HG02885 (cell line): ENCODE data around the gene VSIG8.
A peak's percentile ranks its signal among the peaks of the same experiment; 100 is the strongest.

Experiments
- ATAC-seq: cut with Tn5 transposase; IDR thresholded peaks from one replicate; pipeline ENCODE4 v1.9.1; 2021; ENCODE audit warnings: mild to moderate bottlenecking; ENCODE audit not compliant: unreplicated experiment, poor library complexity

The VSIG8 gene

DNA sequence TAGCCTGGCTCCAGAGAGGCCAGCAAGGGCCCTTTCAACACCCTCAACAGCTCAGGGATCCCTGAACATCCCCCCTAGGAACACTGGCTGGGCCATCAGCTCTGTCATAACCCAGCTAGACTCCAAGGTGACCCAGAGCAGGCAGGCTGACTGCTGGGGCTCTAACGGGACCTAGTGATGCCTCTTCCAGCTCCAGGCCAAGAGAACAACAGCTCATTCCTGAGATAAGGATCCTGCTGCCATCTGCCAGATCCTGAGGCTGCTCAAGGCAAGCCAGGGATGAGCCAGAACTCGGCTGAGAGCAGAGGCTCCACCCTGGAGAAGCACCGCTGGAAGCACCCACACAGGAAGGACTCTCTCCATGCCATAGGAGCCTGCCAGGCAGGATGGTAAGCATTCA, 2.0 kb downstream of the VSIG8 start:
- no peak for ATAC-seq

DNA sequence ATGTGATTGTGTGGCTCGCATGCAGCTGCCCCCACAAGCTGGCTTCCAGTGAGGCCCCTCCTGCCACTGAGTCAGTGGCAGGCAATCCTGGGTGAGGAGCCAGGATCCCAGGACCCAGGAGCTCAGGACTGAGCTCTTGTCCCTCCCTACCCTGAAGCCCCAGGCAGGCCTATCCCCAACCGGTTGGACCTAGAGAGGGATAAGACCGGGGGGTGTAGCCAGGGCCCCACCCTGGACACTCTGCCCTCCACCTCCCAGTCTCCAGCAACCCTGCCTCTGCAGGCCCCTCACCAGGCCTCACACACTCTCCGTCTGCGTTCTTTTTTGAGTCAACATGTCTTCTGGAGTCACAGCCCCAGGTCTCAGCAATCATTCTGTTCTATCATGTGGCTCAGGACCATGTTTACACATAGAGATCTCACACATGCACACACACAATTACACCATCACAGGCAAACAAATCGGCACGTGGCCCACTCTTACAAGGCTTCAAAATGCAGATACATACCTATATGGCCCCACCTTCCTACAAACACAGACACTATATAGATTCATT, 2.6 kb downstream of the VSIG8 start:
- ATAC-seq = no peak

DNA sequence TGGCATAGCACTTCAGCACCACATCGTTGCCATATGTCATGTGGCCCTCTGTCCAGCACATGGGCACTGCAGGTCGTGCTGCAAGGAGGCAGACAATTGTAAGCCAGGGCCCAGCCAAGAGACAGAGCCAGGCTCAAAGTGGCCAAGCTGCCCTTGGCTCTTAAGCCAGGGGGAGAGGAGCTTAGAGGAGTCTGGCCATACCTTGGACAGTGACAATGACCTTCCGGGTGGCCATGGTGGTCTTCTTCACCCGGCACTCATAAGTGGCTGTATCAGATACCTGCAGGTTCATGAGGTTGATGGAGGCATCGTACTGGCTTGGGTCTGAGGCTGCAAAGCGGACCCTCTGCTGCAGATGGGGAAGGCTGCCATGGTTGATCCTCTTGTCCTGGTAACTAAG, 4.6 kb downstream of the VSIG8 start:
- ATAC-seq = no peak

DNA sequence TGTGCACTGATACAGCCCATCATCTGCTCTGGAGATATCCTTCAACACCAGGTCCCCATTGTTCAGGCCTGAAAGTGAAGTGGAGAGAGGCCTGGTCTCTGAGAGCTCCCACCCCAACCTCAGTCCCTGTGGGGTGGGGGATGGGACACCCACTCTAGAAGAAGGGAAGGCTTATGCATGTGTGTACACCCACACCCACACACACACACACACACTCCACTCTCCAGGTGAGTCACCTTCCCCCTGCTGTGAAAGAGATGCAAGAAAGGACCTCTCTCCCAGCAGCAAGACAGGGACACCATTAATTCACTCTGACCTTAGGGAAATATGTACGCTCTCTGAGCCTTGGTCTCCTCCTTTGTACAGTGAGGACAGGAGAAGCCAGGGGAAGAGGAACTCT, 5.9 kb downstream of the VSIG8 start:
- no peak for ATAC-seq

DNA sequence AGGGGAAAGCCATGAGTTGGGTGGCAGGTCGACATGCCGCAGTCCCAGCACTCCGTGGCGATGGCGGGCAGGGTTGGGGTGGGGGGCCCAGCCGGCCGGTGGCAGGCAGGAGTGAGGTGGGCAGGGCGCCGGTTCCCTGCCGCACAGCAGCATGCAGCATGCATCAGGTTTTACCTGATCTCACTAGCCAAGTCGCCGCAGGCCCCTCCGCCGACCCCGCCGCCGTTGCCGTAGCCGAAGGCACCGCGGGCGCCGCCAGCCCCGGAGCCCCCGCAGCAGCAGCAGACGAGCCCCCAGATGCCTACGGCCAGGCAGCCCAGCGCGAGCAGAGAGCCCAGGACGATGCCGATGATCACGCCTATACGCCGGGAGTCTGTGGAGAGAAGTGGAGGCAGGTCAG, 6.7 kb downstream of the VSIG8 start:
- no peak for ATAC-seq

DNA sequence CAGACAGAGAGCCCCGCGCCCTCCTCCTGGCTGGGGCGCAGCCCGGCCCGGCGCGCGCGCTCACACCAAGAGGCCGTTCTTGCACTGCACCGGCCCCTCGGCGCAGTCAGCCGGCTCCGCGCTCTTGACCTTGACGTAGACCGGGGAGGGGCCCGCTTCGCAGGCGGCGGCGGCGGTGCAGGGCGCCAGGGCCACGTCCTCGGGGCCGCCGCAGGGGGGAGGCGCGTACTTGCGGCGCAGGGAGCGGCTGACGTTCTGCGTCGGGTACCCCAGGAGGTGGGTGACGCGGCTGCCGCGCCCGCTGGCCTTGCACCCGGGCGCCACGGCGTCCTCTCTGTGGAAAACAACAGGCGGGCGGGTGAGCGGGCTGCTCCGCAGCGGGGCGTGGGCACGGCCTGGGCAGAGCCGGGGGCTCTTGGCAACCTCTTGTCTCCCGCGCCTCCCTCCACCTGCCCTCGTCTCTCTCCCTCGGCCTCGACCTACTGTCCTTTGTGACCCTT, 7.7 kb downstream of the VSIG8 start:
- peak; percentile 93 for ATAC-seq

DNA sequence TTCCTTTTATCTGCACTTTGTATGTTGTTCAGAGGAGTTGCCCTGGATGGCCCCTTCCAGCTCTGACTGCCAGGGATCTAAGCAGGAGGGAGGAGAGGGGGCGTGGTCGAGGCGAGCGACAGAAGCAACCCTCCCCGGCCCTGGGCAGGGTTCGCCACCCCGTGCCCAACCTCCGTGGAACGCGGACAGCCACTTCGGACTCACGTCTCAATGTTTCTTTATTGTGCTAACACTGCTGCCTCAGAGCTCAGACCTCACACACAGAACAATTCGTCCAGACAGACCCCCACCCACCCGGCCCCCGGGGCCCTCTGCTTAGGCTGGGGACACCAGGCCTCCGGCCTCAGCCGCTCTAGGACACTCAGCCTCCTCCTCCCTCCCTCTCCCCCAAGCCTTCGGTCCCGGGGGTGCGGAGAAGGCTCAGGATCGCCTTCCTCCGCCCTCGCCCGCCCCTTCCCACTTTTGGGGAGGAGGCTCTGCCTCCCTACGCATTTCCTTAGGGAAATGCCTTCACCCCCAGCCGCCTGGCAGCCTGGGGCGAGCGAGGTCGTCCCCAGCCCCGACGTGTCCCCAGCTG, 8.3 kb downstream of the VSIG8 start:
- ATAC-seq = peak; percentile 23

DNA sequence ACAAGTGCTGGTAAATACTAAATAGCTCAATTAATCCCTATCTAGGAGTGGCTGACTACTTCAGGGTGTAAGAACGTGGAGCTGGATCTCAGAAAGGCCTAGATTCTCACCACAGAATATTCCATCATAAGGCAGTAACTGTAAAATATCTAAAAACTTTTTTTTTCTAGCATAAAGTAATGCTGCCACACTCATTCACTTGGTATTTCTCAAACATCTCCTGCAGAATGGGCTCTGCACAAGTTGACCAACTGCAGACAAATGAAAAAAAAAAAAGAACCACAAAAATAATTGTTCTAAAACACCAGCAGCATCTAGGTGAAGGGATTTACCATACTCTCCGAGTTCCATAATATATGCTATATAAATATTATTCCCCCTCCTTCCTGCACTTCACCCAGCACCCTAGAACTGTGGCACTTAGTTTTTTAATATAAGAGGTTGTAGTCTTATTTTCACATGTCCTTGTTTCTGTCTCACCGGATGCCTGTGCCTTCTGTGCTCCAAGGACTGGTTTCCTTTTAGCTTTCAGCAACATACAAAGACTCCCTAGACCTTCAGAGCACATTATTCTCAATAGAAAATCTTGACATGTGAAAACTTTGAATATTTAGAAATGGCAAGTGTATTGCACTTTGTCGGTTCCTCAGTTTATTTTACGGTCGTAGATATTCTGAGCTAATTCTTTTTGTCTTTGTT, 8.9 kb downstream of the VSIG8 start:
- no peak for ATAC-seq

DNA sequence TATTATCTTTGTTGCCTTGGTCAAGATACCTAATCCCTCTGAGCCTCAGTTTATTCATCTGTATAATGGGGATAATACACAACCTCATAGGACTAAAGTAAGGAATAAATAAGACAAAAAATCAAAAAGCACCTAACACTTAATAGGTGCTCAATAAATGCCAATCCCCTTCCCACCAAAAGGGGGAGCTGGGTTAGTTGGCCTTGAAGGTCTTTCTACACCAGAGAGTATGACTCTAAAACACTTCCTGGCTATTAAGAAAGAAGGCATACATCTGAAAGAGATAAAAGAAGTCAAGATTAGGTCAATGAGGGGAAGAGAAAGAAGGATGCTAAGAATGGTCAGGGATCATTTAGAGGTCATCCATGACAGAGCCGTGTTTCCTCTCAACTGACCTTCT, 11.1 kb downstream of the VSIG8 start:
- no peak for ATAC-seq

DNA sequence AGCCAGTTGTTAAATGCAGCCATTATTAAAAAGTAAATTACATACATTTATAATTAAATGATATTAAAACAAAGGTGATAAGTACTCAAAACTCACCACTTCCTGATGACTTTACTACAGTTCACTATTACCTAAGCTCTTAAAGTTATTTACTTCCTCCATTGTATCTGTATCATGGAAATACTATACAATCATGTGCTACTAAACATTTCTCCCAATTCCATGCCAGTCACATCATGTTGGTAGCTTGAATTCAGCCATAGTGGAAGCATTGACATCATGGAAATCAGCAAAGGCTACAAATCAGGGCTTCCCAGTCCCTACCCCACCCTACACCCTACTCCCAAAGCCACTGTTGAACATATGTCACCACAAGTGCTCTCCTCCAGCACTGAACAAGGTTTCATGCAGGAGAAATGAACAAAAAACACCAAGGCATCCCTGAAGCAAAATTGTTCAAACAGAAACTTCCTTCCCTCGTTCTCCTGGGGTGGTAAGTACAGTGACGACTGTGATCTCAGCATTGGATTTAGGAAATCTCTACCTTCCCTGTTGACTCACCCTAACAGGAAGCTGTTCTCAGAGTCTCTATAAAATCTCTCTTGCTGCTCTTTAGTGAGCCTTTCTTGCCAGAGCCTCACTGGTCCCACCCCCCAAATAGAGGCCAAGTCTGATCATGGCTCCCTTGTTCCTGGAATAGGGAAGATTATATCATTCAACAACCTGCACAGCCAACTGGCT, 12.7 kb downstream of the VSIG8 start:
- ATAC-seq = no peak

DNA sequence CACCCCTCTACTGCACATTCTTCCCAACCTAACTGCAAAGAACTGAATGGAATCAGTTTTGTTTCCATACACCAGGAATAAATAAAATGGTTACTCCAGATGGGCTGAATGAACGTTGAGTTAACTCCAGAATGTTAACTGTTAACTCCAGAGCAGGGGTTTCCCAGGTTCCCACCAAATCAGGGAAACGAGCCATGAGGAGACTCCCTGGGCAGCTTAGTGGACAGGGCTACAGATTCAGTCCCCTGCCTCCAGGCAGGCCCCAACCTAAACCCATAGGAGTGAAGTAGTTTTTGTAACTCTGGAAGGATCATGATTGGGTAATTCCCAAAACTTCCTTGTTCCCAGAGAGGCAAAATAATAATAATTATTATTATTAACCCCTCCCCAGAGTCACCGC, 14.1 kb downstream of the VSIG8 start:
- no peak for ATAC-seq

DNA sequence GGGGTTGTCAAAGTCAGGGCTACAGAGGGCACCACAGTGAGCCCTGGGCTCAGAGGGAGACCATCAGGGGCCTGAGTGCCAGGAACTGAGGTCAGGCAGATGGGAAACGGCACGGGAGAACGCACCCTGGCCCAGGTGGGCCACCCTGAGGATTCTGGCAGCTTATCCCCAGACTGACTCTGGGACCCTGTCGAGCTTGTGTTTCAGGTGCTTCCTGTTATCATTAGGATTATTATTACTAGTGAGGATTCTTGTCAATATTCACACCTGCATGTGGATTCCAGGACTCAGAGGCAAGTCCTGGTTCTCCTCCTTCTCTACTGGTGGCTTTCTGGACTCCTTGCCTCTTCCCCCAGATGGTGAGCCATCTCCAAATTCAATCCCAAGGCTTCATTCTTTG, 15.2 kb downstream of the VSIG8 start:
- ATAC-seq = no peak

DNA sequence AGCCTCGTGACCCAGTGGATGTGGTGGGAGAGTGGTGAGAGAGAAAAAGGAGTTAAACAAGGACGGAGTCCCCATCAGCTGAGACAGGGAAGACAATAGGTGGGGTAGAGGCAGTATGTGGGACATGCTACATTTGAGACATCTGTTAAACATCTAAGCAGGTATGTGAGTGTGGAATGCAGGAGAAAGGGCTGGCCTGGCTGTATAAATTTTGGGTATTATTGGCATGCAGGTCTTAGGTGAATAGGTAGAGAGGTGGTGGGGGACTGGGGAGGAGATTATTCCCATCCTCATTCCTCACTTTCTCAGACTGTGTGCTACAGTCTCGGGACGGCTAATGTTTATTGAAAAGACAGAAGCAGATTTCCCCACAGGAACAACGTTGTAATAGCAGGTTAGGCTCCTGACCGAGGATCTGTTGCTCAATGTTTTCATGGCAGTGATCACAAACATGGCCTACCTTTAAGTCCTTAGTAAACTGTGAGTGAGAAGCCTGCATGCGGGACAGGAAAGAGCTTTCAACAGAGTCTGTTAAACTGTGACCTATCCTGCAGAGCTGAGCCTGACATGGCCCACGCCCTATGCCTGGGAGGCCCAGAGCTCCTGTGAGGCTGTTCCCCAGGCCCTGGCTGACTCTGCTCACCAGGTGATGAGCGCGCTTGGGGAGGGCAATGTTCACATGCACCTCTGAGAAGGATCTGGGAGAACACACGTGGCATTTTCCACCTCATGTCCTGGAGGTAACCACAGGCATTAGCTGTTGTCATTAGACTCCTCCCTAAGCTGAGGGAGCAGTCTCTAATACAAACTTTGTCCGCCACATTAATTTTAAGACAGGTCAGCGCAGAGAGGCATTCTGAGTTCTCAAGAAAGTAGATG, 16.5 kb downstream of the VSIG8 start:
- no peak for ATAC-seq

DNA sequence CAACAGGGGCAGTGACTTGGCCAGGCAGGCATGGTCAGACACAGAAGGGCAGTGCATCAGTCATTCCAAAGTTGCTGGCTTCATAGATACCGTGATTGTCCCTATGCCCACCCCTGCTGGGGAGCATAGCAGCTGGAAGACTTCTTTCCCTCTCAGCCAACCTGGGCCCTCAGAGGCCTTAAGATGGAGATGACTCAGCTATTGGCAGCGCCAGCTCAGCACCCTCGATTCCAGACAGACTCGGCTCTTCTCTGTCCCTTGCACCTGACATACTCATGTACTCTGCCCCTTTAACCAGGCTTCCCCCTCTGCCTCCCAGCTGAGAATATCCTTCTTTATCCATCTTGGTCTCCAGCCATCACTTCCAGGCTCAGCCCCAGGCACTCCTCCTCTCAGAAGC, 19.0 kb downstream of the VSIG8 start:
- ATAC-seq = no peak

DNA sequence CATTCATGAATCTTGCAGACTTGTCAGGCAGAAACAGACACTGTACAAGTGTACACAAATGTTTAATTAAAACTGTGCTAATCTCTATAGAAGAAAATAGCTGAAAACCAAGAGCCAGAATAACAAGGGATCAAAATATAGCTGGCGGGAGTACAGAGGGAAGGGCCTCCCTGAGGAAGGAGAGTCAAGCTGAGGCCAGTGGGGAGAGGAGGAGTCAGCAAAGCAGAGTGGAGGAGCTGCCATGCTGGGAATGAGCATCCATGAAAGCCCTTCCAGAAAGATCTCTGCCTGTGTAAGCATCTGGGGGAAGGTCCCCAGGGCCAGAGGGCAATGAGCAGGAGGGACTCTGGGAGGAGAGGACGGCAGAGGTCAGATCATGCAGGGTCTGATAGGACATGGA, 20.7 kb downstream of the VSIG8 start:
- no peak for ATAC-seq

DNA sequence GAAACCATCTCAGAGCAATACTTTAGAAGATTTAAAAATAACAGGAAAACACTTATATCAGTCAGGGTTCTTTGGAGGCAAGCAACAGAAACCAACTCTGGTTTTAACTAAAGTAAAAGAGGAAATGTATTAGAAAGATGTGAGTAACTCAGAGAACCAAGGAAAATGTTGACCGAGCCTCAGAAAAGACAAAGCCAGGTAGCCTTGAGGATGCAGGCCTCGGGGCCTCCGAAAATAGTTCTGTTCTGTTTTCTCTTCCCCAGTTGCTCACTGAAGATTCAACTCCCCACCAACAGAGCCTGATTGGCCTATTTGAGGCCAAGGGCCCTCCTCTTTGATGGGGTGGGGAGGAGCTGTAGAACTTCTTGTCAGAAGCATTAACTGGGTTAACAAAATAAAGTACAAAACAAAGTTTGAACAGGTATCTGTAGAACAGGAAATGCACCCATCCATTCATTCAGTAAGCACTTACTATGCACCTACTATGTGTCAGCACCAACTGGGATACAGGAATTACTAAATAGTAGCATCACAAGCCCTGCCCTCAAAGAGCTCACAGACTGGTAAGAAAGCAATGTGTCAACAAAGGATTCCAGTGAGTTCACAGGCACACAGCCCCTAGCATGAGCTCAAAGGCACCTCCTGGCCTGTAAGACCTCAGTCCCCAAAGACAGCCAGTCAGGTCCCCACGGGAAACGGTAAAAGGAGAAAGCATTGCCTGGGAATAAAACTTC, 23.2 kb downstream of the VSIG8 start:
- ATAC-seq = peak; percentile 69

DNA sequence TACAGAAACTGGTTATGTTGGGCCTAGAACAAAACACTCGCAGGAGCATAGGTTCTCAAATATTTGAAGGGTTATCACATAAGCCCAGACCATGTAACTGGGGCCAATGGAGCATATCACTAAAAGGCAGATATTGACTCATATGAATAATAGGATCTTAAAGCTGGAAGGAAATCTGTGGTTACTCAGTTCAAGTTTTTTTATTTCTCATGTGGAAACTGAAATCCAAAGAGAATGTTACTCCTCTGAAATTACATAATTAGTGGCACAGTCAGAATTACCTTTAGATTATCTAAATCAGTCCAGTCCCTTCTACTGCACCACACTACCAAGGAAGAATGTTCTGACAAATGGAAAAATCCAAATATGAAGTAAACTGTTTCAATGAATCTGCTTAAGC, 23.7 kb downstream of the VSIG8 start:
- ATAC-seq = peak; percentile 63

DNA sequence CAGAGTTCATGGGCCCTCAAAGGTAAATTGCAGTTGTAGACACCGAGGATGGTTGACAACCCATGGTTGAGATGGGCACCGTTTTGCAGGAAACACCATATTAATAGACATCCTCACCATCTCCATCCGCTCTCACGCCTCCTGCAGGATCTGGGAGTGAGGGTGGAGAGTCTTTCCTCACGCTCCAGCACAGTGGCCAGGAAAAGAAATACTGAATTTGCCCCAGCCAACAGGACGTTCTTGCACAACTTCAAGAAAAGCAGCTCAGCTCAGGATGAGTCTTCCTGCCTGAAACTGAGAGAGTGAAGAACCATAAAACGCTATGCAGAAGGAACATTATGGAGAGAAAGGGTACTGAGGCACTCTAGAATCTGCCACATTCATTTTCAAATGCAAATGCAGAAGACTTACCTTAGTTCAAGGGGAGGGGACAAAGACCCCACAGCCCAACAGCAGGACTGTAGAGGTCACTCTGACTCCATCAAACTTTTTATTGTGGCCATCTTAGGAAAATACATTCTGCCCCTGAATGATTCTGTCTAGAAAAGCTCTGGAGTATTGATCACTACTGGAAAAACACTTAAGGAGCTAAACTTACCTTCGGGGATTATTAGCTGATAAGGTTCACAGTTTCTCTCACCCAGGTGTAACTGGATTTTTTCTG, 26.5 kb downstream of the VSIG8 start:
- no peak for ATAC-seq

DNA sequence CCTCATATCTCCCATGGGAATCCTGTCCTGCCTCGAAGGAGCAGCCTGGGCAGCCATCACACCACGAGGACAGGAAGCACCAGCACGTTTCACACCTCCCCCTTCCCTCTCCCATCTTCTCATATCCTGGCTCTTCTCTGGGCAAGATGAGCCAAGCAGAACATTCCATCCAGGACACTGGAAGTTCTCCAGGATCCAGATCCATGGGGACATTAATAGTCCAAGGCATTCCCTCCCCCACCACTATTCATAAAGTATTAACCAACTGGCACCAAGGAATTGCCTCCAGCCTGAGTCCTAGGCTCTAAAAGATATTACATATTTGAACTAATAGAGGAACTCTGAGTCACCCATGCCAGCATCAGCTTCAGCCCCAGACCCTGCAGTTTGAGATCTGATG, 27.1 kb downstream of the VSIG8 start:
- no peak for ATAC-seq
